ENCODE results near the gene DNAH14. TPM values are rescaled to one million over a fixed set of nuclear protein-coding genes. Genes with fewer than 3 reads are reported as not detected.
"Not testable (repeated sequence)": the region's sequence is repeated elsewhere in the genome, so short reads cannot be mapped to it uniquely, and the experiment has no call there.

DNAH14 gene
- polyA plus RNA-seq, result 1 to 10 TPM; 1.1 to 2.1 TPM

DNA sequence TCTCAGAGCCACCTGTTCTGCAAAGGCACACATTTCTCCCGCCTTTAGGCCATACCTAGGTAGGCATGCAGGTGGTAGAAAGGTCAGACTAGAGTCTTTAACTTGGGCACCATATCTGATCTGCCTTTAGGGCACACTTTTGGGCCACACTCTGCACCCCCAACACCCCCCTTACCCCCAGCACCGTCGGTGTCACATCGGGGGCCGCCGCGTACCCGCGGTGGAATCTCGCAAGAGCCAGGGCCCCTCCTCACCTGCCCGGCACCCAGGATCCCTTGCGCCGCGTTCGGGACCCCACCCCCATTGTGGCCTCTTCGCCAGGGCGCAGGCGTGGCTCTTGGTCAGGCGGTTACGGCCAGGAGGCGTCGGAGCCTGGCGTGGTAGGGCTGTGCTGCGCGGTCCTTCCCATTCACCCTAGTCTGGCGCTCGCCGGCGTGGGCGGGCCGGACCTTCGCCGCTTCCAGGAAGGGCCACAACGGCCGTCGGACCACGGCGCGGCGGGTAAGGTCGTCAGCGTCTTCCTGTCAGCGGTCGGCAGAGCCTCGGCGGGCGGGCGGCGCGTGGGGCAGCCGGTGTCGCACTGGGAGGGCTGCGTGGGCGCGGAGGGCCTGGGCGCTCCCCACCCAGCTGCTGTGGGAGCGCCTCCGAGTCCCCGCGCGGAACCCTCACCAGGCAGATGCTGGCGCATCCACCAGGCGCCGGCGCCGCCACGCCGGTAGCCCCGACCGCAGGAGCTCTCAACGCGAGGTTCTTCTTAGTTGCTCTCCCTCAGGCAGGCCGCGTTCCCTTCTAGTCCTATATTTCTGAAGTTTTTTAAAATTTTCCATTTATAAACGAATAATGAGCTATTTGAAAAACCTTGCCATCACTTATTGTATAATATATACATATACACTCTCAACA, at the start of gene DNAH14:
Gene DNAH14 (plus strand): TSS at position 341 of the 903 bp plus-strand sequence. CDS start 23,028 bp downstream, outside the sequence.
- Histone ChIP-seq H3K36me3 (ENCODE audit: control insufficient read depth in 2 of 2, insufficient read depth in 2 of 2, low read length in 1 of 2) (no peaks in the 10 kb centered on the region), H3K27ac (ENCODE audit: low read depth in 2 of 2, low read length in 1 of 2) (peak within 1 kb of the TSS in 1 of 2 donors; percentile 8), H3K4me1 (ENCODE audit: control insufficient read depth in 2 of 2, insufficient read depth in 2 of 2, low read length in 1 of 2) (peaks cover 0 to 2% of the 10 kb centered on the region in 2 donors), H3K4me3 (ENCODE audit: low read depth in 1 of 2, low read length in 2 of 2) (peak within 1 kb of the TSS; percentile 54 to 69), H3K9me3 (ENCODE audit: control insufficient read depth in 2 of 2, insufficient read depth in 1 of 2, low read depth in 1 of 2, low read length in 1 of 2) (no peaks in the 10 kb centered on the region), H3K27me3 (ENCODE audit: control insufficient read depth in 1 of 2, insufficient read depth in 2 of 2, low read length in 2 of 2) (no peaks in the 10 kb centered on the region)
- WGBS, 2 donors, result 2% methylated on average over 58 to 75 of the region's 75 CpGs

DNA sequence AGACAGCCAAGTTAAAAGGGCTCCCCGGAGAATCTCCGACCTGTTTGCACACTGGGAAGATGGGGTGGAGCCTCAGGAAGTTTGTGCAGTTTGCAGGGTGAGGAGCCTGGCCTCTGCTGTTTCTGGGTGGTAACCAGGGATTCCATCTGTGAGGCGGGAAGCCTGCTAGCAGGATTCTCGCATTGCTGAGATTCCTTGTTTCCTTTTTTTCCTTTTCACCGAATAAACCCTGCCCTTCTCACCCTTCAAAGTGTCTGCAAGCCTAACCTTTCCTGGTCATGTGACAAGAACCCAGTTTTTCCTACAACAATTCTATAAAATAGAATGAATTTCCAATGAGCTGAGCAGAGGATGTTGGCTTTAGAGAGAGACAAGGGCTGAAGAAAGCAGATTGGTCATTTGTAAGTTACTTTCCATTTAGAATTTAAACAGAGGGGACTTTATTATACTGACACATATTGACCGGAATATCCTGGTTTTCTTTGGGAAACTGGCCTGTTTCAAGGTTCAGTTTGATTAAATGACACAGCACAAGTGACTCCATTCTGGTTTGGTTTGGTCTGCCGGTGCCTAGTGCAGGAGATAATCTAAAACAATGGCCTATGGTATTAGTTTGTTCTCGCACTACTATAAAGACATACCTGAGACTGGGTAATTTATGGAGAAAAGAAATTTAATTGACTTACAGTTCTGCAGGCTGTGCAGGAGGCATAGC, 48.7 kb upstream of the DNAH14 start:
- peaks cover 0 to 3% of the 10 kb centered on the region in 2 donors for H3K9me3 ChIP-seq (ENCODE audit: control insufficient read depth in 2 of 2, insufficient read depth in 1 of 2, low read depth in 1 of 2, low read length in 1 of 2)
- H3K27ac ChIP-seq (ENCODE audit: low read depth in 2 of 2, low read length in 1 of 2), result no peak overlapping the region
- WGBS, 2 donors, result 68% methylated on average over 8 of the region's 8 CpGs
- H3K4me3 ChIP-seq (ENCODE audit: low read depth in 1 of 2, low read length in 2 of 2), result no peak overlapping the region
- no peaks in the 10 kb centered on the region for H3K27me3 ChIP-seq (ENCODE audit: control insufficient read depth in 1 of 2, insufficient read depth in 2 of 2, low read length in 2 of 2)
- H3K36me3 ChIP-seq (ENCODE audit: control insufficient read depth in 2 of 2, insufficient read depth in 2 of 2, low read length in 1 of 2), result no peaks in the 10 kb centered on the region
- no peaks in the 10 kb centered on the region for H3K4me1 ChIP-seq (ENCODE audit: control insufficient read depth in 2 of 2, insufficient read depth in 2 of 2, low read length in 1 of 2)

DNA sequence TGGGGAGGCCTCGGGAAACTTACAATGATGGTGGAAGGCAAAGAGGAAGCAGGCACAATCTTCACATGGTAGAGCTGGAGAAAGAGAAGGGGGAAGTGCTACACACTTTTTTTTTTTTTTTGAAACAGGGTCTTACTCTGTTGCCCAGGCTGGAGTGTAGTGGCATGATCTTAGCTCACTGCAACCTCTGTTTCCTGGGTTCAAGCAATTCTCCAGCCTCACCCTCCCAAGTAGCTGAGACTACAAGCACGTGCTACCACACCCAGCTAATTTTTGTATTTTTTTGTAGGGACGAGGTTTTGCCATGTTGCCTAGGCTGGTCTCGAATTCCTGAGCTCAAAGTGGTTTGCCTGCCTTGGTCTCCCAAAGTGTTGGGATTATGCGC, 48.2 kb upstream of the DNAH14 start:
- WGBS, 2 donors, result 85 to 87% methylated on average over 5 of the region's 5 CpGs
- not testable (repeated sequence) for H3K27me3 ChIP-seq (ENCODE audit: control insufficient read depth in 1 of 2, insufficient read depth in 2 of 2, low read length in 2 of 2); H3K4me1 ChIP-seq (ENCODE audit: control insufficient read depth in 2 of 2, insufficient read depth in 2 of 2, low read length in 1 of 2); H3K36me3 ChIP-seq (ENCODE audit: control insufficient read depth in 2 of 2, insufficient read depth in 2 of 2, low read length in 1 of 2); H3K27ac ChIP-seq (ENCODE audit: low read depth in 2 of 2, low read length in 1 of 2); H3K4me3 ChIP-seq (ENCODE audit: low read depth in 1 of 2, low read length in 2 of 2); H3K9me3 ChIP-seq (ENCODE audit: control insufficient read depth in 2 of 2, insufficient read depth in 1 of 2, low read depth in 1 of 2, low read length in 1 of 2)

DNA sequence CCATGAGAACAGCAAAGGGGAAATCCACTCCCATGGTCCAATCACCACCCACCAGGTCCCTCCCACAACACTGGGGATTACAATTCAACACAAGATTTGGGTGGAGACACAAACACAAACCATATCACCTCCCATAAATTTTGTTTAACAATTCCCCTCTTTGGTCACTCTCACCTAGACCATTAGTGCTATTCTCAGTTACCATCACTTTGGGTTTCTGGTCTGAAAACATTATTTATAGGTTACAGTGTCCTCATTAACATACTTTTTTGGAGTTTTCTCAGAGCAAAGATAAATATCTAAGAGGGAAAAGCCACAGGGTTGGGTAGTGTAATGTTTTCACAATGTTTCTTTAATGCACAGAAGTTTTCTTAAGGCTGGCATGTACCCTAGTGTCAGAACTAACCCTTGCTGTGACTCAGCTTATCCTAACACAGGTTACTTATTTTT, 47.7 kb upstream of the DNAH14 start:
- Histone ChIP-seq H3K4me3 (ENCODE audit: low read depth in 1 of 2, low read length in 2 of 2) (no peak overlapping the region), H3K36me3 (ENCODE audit: control insufficient read depth in 2 of 2, insufficient read depth in 2 of 2, low read length in 1 of 2) (no peaks in the 10 kb centered on the region), H3K27ac (ENCODE audit: low read depth in 2 of 2, low read length in 1 of 2) (no peak overlapping the region), H3K27me3 (ENCODE audit: control insufficient read depth in 1 of 2, insufficient read depth in 2 of 2, low read length in 2 of 2) (no peaks in the 10 kb centered on the region), H3K9me3 (ENCODE audit: control insufficient read depth in 2 of 2, insufficient read depth in 1 of 2, low read depth in 1 of 2, low read length in 1 of 2) (peaks cover 0 to 5% of the 10 kb centered on the region in 2 donors), H3K4me1 (ENCODE audit: control insufficient read depth in 2 of 2, insufficient read depth in 2 of 2, low read length in 1 of 2) (no peaks in the 10 kb centered on the region)

DNA sequence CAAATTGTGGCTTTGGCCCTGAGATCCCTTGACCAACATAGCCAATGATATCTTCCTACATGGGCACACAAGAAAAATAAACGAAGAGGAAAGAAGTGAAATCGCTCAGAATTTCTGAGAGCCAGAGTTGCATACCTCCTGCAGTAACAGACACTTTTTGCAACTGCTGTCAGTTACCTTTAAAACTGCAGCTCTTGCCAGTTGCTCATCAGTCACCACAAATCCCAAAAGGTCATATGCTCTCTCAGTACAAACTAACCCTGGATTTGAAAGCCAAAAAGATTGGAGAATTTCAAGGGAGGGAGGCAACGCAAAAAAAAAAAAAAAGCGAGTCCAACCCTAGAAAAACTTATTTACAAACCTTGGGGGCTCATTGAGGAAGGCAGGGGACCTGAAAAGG, 47.2 kb upstream of the DNAH14 start:
- no peak overlapping the region for H3K4me3 ChIP-seq (ENCODE audit: low read depth in 1 of 2, low read length in 2 of 2)

DNA sequence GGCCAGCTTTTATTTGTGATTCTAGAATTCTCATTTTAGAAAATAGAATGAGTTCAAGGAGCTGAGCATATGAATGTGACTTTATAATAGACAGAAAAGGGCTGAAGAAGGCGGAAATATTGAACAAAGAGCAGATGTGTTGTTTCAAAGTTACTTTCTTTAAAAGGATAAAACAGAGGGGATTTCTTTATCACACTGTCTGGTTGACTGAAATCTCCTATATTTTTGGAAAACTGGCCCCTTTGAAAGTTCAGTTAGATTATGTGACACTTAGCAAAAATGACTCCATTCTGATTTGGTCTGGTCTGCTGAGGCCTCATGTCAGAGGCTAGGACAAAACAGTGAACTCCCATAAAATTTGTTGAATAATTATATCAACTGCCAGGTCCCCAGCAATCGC, 46.4 kb upstream of the DNAH14 start:
- H3K27me3 ChIP-seq (ENCODE audit: control insufficient read depth in 1 of 2, insufficient read depth in 2 of 2, low read length in 2 of 2), result no peaks in the 10 kb centered on the region

More for the DNA sequence above, 47.2 kb upstream of the DNAH14 start:
- Histone ChIP-seq H3K27ac (ENCODE audit: low read depth in 2 of 2, low read length in 1 of 2) (no peak overlapping the region), H3K27me3 (ENCODE audit: control insufficient read depth in 1 of 2, insufficient read depth in 2 of 2, low read length in 2 of 2) (no peaks in the 10 kb centered on the region), H3K9me3 (ENCODE audit: control insufficient read depth in 2 of 2, insufficient read depth in 1 of 2, low read depth in 1 of 2, low read length in 1 of 2) (peaks cover 0 to 5% of the 10 kb centered on the region in 2 donors), H3K36me3 (ENCODE audit: control insufficient read depth in 2 of 2, insufficient read depth in 2 of 2, low read length in 1 of 2) (no peaks in the 10 kb centered on the region), H3K4me1 (ENCODE audit: control insufficient read depth in 2 of 2, insufficient read depth in 2 of 2, low read length in 1 of 2) (no peaks in the 10 kb centered on the region)
- WGBS, 2 donors, result 70 to 76% methylated on average over 4 of the region's 4 CpGs

DNA sequence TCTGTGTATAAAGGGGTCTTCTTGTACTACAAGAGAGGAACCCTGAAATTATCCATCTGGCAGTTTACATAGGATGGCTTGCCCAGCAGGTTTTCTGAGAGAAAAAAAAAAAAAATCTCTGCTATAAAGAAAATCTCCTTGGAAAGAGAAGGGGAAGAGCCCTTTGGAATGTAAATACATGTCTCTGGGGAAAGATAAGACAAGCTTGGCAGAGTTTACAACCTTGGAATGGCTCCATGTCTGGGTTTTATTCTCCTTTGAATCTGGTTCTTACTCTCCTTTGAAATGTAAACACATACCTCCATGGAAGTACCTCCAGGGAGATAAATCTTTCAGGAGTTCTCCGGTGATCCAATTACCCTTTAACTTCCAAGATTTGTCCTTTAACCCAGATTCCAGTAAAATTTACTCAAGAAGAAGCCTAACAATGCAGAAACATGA, 45.1 kb upstream of the DNAH14 start:
- Histone ChIP-seq H3K27ac (ENCODE audit: low read depth in 2 of 2, low read length in 1 of 2) (no peak overlapping the region), H3K4me3 (ENCODE audit: low read depth in 1 of 2, low read length in 2 of 2) (no peak overlapping the region), H3K9me3 (ENCODE audit: control insufficient read depth in 2 of 2, insufficient read depth in 1 of 2, low read depth in 1 of 2, low read length in 1 of 2) (peaks cover 0 to 5% of the 10 kb centered on the region in 2 donors), H3K27me3 (ENCODE audit: control insufficient read depth in 1 of 2, insufficient read depth in 2 of 2, low read length in 2 of 2) (no peaks in the 10 kb centered on the region), H3K4me1 (ENCODE audit: control insufficient read depth in 2 of 2, insufficient read depth in 2 of 2, low read length in 1 of 2) (no peaks in the 10 kb centered on the region), H3K36me3 (ENCODE audit: control insufficient read depth in 2 of 2, insufficient read depth in 2 of 2, low read length in 1 of 2) (no peaks in the 10 kb centered on the region)
- WGBS, 2 donors, result 20 to 26% methylated on average over 1 of the region's 1 CpG

More for the DNA sequence above, 46.4 kb upstream of the DNAH14 start:
- 89% methylated on average over 2 of the region's 2 CpGs for WGBS, 2 donors
- H3K36me3 ChIP-seq (ENCODE audit: control insufficient read depth in 2 of 2, insufficient read depth in 2 of 2, low read length in 1 of 2), result no peaks in the 10 kb centered on the region
- no peak overlapping the region for H3K27ac ChIP-seq (ENCODE audit: low read depth in 2 of 2, low read length in 1 of 2)
- H3K4me3 ChIP-seq (ENCODE audit: low read depth in 1 of 2, low read length in 2 of 2), result no peak overlapping the region
- H3K9me3 ChIP-seq (ENCODE audit: control insufficient read depth in 2 of 2, insufficient read depth in 1 of 2, low read depth in 1 of 2, low read length in 1 of 2), result peaks cover 0 to 5% of the 10 kb centered on the region in 2 donors
- no peaks in the 10 kb centered on the region for H3K4me1 ChIP-seq (ENCODE audit: control insufficient read depth in 2 of 2, insufficient read depth in 2 of 2, low read length in 1 of 2)

DNA sequence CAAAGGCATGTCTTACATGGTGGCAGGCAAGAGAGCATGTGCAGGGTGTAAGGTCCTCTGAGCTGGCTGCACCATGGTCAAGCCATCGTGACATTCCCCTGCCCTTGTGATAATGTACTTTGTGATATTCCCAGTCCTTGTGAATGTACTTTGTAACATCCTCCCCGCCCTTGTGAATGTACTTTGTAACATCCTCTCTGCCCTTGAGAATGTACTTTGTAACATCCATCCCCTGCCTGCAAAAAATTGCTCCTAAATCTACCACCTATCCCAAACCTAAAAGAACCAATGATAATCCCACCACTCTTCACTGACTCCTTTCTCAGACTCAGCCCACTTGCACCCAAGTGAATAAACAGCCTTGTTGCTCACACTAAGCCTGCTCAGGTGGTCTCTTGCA, 44.1 kb upstream of the DNAH14 start:
- 88 to 89% methylated on average over 2 of the region's 2 CpGs for WGBS, 2 donors
- H3K36me3 ChIP-seq (ENCODE audit: control insufficient read depth in 2 of 2, insufficient read depth in 2 of 2, low read length in 1 of 2); H3K4me3 ChIP-seq (ENCODE audit: low read depth in 1 of 2, low read length in 2 of 2); H3K27ac ChIP-seq (ENCODE audit: low read depth in 2 of 2, low read length in 1 of 2); H3K27me3 ChIP-seq (ENCODE audit: control insufficient read depth in 1 of 2, insufficient read depth in 2 of 2, low read length in 2 of 2); H3K9me3 ChIP-seq (ENCODE audit: control insufficient read depth in 2 of 2, insufficient read depth in 1 of 2, low read depth in 1 of 2, low read length in 1 of 2); H3K4me1 ChIP-seq (ENCODE audit: control insufficient read depth in 2 of 2, insufficient read depth in 2 of 2, low read length in 1 of 2): not testable (repeated sequence)

GRCh38 chr1:224894915-224895314, 34.6 kb upstream of the DNAH14 start:
- 22% methylated on average over 3 of the region's 3 CpGs for WGBS, 2 donors
- H3K4me3 ChIP-seq (ENCODE audit: low read depth in 1 of 2, low read length in 2 of 2), result no peak overlapping the region
- H3K4me1 ChIP-seq (ENCODE audit: control insufficient read depth in 2 of 2, insufficient read depth in 2 of 2, low read length in 1 of 2), result no peaks in the 10 kb centered on the region

More at GRCh38 chr1:224894915-224895314, 34.6 kb upstream of the DNAH14 start:
- Histone ChIP-seq H3K36me3 (ENCODE audit: control insufficient read depth in 2 of 2, insufficient read depth in 2 of 2, low read length in 1 of 2) (no peaks in the 10 kb centered on the region), H3K27me3 (ENCODE audit: control insufficient read depth in 1 of 2, insufficient read depth in 2 of 2, low read length in 2 of 2) (no peaks in the 10 kb centered on the region), H3K27ac (ENCODE audit: low read depth in 2 of 2, low read length in 1 of 2) (no peak overlapping the region), H3K9me3 (ENCODE audit: control insufficient read depth in 2 of 2, insufficient read depth in 1 of 2, low read depth in 1 of 2, low read length in 1 of 2) (no peaks in the 10 kb centered on the region)
